DOHH2 (cell line): Measurements from ENCODE around the gene CAMKMT.

Experiments used
- H3F3A ChIP-seq: fragments of 200-600 bp; sonication (generic), shearing (Covaris generic); 2 replicates; pipeline ENCODE4 v1.6.0; 2016; ENCODE audit warnings: antibody characterized with exemption, mild to moderate bottlenecking; ENCODE audit not compliant: control insufficient read depth, insufficient read depth
- H3K27ac ChIP-seq: fragments of 200-600 bp; sonication (generic); 2 replicates; pipeline ENCODE4 v1.5.1; 2014; ENCODE audit warnings: low read depth, mild to moderate bottlenecking, low read length, moderate library complexity
- H3K27me3 ChIP-seq: fragments of 200-600 bp; sonication (generic); 2 replicates; pipeline ENCODE4 v1.6.1; 2014; ENCODE audit warnings: mild to moderate bottlenecking, low read length, mixed read lengths; ENCODE audit not compliant: control insufficient read depth
- H3K36me3 ChIP-seq: fragments of 200-600 bp; sonication (generic); 2 replicates; pipeline ENCODE4 v1.6.1; 2014; ENCODE audit warnings: mild to moderate bottlenecking, low read length, moderate library complexity, mixed read lengths; ENCODE audit not compliant: control insufficient read depth
- H3K4me1 ChIP-seq: fragments of 200-600 bp; sonication (generic); 2 replicates; pipeline ENCODE4 v1.6.1; 2014; ENCODE audit warnings: mild to moderate bottlenecking, low read length, mixed read lengths; ENCODE audit not compliant: control insufficient read depth
- H3K4me2 ChIP-seq: fragments of 200-600 bp; sonication (generic); 2 replicates; pipeline ENCODE4 v1.6.0; 2014; ENCODE audit warnings: mild to moderate bottlenecking, low read length, moderate library complexity
- H3K4me3 ChIP-seq: fragments of 200-600 bp; sonication (generic); 2 replicates; pipeline ENCODE4 v1.5.1; 2014; ENCODE audit warnings: mild to moderate bottlenecking, low read length, mixed read lengths
- H3K79me2 ChIP-seq: fragments of 200-600 bp; sonication (generic); 2 replicates; pipeline ENCODE4 v1.6.1; 2014; ENCODE audit warnings: mild to moderate bottlenecking, low read length, mixed read lengths; ENCODE audit not compliant: control insufficient read depth
- H3K9me2 ChIP-seq: fragments of 200-600 bp; sonication (generic); replicated peaks from 2 replicates; pipeline ENCODE4 v1.6.1; 2014; ENCODE audit warnings: mild to moderate bottlenecking, low read length, mixed read lengths; ENCODE audit not compliant: control insufficient read depth
- H3K9me3 ChIP-seq: fragments of 200-600 bp; sonication (generic); 2 replicates; pipeline ENCODE4 v1.6.1; 2014; ENCODE audit warnings: antibody characterized with exemption, low read length, mixed read lengths; ENCODE audit not compliant: control insufficient read depth, insufficient read depth
- H4K20me1 ChIP-seq: fragments of 200-600 bp; sonication (generic); 2 replicates; pipeline ENCODE4 v1.6.0; 2014; ENCODE audit warnings: low read depth, mild to moderate bottlenecking, antibody characterized with exemption, low read length, moderate library complexity; ENCODE audit not compliant: control insufficient read depth, insufficient read depth
- EZH2phosphoT487 ChIP-seq: fragments of 200-600 bp; sonication (generic); IDR thresholded peaks from 2 replicates; pipeline ENCODE4 v1.6.1; 2017; ENCODE audit warnings: borderline replicate concordance, mild to moderate bottlenecking, antibody characterized with exemption, low read length, moderate library complexity, mixed read lengths
- TF ChIP-seq, protein P1 (sequence below): fragments of 200-600 bp; sonication (generic); IDR thresholded peaks from one replicate; pipeline ENCODE4 v1.5.1; 2014; ENCODE audit warnings: antibody characterized with exemption, mild to moderate bottlenecking, low read depth, low read length; ENCODE audit not compliant: poor library complexity, severe bottlenecking

Gene CAMKMT

DNA sequence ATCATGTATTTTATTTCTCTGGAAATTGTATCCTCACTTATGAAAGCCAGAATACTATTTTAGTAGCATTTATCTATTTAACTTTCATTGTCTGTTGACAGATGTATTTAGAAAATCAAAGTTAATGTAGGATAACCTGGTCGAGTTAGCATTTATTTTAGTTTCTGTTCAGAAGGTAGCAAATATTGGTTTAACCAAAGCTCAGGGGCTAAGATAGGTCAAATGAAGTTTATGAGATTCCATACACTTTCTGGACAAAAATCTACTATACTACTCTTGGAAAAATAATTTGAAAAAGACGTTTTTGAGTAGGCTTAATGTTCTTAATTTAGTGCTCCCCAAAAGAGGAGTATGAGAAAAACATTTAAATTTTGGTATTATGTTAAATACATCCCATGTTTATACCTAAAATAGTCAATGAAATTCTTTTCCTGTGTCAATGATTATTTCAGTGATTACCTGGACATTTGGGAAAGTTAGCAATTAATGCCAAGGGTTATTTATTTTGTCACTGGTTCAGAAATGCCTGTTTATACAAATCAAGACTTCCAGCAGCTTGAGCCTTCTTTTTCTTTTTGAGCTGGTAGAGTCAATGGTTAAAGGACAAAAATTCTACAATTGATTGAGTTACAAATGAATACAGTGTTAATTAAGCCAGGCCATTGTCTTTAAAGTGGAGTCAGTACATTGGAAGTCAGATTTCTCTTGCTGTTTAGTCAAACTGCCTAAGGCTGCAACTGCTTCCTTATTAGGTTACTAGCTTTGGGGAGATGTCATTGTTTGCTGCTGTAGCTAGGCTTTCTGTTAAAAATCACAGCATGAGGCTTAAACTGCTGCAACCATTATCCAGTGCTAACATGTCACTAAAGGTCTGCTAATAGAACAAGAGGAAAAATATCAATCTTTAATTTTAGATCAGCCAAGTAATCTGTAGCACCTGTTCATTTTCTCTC, 182.3 kb downstream of the CAMKMT start:
- Histone ChIP-seq H3F3A (no peaks in the 10 kb centered on the region), H3K9me3 (no peaks in the 10 kb centered on the region), H3K4me2 (no peak overlapping the region), H3K36me3 (no peaks in the 10 kb centered on the region), H3K4me1 (0 out of 2 replicates have a peak, but pooled peaks cover 4% of the 10 kb centered on the region), H4K20me1 (no peaks in the 10 kb centered on the region), H3K4me3 (no peak overlapping the region), H3K27ac (no peak overlapping the region), H3K27me3 (no peaks in the 10 kb centered on the region), H3K79me2 (no peaks in the 10 kb centered on the region), H3K9me2 (no peaks in the 10 kb centered on the region)
- no peak for TF ChIP-seq EZH2phosphoT487
- TF ChIP-seq, protein P1, sequence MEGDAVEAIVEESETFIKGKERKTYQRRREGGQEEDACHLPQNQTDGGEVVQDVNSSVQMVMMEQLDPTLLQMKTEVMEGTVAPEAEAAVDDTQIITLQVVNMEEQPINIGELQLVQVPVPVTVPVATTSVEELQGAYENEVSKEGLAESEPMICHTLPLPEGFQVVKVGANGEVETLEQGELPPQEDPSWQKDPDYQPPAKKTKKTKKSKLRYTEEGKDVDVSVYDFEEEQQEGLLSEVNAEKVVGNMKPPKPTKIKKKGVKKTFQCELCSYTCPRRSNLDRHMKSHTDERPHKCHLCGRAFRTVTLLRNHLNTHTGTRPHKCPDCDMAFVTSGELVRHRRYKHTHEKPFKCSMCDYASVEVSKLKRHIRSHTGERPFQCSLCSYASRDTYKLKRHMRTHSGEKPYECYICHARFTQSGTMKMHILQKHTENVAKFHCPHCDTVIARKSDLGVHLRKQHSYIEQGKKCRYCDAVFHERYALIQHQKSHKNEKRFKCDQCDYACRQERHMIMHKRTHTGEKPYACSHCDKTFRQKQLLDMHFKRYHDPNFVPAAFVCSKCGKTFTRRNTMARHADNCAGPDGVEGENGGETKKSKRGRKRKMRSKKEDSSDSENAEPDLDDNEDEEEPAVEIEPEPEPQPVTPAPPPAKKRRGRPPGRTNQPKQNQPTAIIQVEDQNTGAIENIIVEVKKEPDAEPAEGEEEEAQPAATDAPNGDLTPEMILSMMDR, result no peak

DNA sequence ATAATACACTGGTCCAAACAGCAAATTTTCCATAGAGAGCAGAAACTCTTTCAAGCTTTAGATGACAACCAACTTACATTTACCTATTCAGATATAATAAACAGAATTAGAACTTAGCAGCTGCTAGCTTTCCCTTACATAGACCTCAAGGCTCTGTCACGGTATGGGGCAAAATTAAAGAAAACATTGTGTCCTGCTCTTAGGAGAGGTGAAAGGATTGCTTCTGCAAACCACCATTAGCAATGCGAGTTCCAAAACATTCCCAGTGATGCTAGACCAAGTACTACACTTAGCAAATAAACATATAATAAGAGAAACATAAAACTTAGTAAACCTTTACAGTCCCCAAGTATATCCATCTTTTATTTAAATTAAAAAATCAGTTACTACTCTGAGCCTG, 183.3 kb downstream of the CAMKMT start:
- H3K4me3 ChIP-seq, result no peak overlapping the region
- H3K9me3 ChIP-seq, result no peaks in the 10 kb centered on the region
- no peak overlapping the region for H3K4me2 ChIP-seq
- no peaks in the 10 kb centered on the region for H3F3A ChIP-seq
- no peak overlapping the region for H3K27ac ChIP-seq
- H3K9me2 ChIP-seq, result no peaks in the 10 kb centered on the region
- TF ChIP-seq, protein P1, result no peak
- TF ChIP-seq EZH2phosphoT487, result no peak
- no peaks in the 10 kb centered on the region for H3K36me3 ChIP-seq
- 0 out of 2 replicates have a peak, but pooled peaks cover 4% of the 10 kb centered on the region for H3K4me1 ChIP-seq
- H4K20me1 ChIP-seq, result no peaks in the 10 kb centered on the region
- no peaks in the 10 kb centered on the region for H3K27me3 ChIP-seq
- no peaks in the 10 kb centered on the region for H3K79me2 ChIP-seq

DNA sequence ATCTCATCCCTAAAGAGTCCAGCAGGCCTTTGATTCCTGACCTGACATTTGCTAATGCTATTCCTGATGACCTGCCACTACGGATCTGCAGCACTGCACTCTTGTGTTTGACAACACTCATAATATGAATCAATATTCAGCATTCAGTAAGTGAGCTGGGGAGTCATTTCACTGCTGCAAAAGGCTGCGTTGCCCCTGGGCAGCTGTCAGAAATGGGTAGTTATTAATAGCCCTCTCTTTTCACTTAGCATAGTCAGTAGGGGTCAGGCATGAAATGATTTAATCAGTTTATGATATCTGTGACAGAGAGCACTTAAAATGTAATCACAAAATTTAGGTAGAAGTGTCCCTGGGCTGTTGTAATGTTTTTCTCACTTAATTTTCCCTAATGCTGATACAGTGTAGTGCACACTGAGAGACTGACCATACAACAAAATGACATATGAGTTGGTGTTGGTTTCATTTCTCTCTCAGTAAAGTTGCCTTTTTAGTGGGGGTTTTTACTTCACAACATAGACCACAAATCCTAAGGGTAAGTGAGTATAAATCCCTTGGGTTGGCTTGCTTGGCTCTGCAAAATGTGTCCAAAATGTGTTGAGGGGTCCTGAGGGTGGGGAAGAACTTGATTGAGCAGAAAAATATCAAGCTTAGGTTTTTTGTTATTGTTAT, 184.8 kb downstream of the CAMKMT start:
- Histone ChIP-seq H3K79me2 (no peaks in the 10 kb centered on the region), H3K4me3 (no peak overlapping the region), H3K4me2 (no peak overlapping the region), H3K4me1 (0 out of 2 replicates have a peak, but pooled peaks cover 4% of the 10 kb centered on the region), H3K27me3 (no peaks in the 10 kb centered on the region), H3K9me3 (no peaks in the 10 kb centered on the region), H3F3A (no peaks in the 10 kb centered on the region), H4K20me1 (no peaks in the 10 kb centered on the region), H3K9me2 (no peaks in the 10 kb centered on the region), H3K36me3 (no peaks in the 10 kb centered on the region), H3K27ac (no peak overlapping the region)
- TF ChIP-seq, protein P1, result no peak
- TF ChIP-seq EZH2phosphoT487, result no peak
